Measurements from ENCODE around the gene SEC31A. TPM values are rescaled to one million over a fixed set of nuclear protein-coding genes. Genes with fewer than 3 reads are reported as not detected.

SEC31A gene, protein sequence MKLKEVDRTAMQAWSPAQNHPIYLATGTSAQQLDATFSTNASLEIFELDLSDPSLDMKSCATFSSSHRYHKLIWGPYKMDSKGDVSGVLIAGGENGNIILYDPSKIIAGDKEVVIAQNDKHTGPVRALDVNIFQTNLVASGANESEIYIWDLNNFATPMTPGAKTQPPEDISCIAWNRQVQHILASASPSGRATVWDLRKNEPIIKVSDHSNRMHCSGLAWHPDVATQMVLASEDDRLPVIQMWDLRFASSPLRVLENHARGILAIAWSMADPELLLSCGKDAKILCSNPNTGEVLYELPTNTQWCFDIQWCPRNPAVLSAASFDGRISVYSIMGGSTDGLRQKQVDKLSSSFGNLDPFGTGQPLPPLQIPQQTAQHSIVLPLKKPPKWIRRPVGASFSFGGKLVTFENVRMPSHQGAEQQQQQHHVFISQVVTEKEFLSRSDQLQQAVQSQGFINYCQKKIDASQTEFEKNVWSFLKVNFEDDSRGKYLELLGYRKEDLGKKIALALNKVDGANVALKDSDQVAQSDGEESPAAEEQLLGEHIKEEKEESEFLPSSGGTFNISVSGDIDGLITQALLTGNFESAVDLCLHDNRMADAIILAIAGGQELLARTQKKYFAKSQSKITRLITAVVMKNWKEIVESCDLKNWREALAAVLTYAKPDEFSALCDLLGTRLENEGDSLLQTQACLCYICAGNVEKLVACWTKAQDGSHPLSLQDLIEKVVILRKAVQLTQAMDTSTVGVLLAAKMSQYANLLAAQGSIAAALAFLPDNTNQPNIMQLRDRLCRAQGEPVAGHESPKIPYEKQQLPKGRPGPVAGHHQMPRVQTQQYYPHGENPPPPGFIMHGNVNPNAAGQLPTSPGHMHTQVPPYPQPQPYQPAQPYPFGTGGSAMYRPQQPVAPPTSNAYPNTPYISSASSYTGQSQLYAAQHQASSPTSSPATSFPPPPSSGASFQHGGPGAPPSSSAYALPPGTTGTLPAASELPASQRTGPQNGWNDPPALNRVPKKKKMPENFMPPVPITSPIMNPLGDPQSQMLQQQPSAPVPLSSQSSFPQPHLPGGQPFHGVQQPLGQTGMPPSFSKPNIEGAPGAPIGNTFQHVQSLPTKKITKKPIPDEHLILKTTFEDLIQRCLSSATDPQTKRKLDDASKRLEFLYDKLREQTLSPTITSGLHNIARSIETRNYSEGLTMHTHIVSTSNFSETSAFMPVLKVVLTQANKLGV
- total RNA-seq (2022; extraction: Qiagen RNA extraction), result 70.2 to 106 TPM (median 100 TPM) in 5 replicates

DNA sequence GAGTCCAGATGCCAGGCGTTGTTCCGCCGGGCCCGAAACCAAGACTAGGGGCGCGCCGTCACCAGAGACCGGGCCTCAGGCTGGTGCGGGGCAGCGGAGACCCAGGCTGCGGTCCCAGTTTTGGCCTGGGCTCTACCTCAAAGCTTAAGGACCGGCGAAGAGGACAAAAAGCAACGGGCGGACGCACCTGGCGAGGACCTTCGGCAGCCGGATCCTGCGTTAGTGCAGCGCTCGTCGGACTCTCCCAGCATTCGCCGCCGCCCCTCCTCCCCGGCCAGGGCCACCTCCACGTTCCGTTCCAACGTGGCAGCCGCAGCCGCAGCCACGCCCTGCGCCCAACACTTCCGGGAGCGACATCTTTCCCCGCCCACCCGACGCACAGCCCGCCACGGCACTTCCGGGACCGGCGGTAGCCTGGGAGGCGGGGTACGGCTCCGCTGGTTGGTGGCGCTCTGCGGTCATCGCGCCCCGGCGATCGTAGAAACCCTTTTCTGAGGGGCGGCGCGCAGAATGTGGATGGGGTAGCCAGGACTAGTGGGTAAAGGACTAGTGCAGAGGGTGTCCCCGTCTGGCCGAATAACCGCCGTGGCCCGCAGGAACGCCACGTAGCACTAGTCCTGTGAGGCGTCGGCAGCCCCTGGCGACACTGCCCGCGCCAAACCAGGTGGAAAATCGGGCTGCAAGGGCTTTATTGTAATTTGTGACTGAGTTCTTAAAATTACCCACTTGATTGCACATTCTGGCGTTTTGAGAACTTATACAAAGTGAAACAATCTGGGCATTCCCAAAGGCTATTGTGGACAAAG, at the start of gene SEC31A:
TSS of gene SEC31A (minus strand) at position 253 of the 806 bp plus-strand sequence. CDS start 9,217 bp downstream, outside the sequence.

DNA sequence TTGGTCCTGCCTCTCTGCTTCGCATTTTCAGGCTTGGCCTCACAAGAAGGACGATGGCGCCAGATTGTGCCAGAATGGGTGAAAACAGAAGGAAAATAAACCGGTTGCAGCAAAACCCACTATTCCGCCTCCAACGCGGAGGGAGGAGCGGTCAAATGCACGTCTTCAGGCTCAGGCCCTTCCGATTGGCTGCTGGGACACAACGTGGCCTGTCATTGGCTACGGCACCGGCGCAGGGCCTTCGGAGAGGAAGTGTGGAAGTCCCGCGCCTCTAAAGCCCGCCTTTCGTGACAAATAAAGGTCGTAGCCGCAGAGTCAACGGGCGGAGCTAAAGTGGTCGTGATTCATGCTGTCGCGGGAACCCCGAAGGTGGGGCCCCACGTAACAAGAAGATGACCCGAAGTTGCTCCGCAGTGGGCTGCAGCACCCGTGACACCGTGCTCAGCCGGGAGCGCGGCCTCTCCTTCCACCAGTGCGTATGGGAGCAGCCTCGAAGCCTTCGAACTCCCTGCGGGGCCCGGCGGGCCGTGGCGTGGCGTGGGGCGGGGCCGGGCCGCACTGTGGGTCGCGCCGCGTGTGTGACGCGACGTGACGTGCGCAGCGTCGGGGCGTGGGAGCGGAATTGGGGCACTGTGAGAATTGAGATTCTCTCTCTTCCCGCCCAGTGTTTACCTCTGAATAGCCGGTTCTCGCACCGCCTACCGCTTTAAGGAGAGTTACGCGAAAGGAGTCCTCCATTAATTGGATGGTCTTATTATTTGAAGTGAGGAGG, 9.6 kb upstream of the SEC31A start, which contains the start of gene THAP9:
TSS of gene THAP9 (plus strand) at position 325 of the 772 bp plus-strand sequence. CDS start at position 393, 68 bp downstream.

DNA sequence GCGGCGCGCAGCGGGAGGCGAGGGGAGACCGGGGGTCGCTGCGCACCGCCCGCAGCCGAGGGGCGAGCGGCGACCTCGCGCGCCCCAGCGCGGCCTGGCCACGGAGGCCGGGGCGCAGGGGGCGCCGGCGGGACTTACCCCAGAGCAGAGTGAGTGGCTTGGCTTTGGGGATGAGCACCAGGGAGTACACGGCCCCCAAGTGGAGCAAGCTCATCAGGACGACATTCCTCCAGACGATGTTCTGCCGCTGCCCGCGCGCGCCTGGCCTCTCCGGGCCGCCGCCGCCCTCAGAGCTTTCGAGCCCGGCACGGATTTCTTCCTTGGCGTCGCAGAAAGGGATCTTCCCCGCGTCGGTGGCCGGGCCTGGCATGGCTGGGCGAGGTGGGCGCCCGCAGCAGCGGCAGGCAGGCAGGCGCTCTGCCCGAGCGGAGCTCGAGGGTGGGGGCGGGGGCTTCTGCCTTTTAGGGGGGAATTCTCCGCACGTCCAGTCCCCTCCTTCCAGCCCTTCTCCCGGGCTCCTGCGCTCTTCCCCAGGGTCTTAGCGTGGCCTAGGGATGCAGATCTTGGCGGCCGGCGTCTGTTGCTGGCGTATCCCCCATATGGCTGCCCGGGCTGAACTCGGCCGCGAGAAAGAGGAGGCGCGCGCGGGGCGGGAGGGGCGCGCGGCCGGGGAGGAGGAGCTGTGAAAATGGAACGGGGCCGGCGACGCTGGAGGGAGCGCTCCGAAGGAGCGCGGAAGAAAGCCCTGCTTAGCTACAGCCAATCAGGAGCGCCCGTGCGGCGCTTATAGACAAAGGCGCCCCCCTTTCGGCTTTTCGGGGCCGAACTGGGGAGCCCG, 92.6 kb downstream of the SEC31A start, which contains the start of gene SCD5:
TSS of gene SCD5 (minus strand) at position 629 of the 838 bp plus-strand sequence. CDS start at position 370, 259 bp downstream.

Other genes with a start within 250 kb of the SEC31A start
- gene SCD5, start 92.4 kb downstream of the SEC31A start, total RNA-seq (2022; extraction: Qiagen RNA extraction), result 6.3 to 8.2 TPM (median 7.7 TPM) in 5 replicates
- 1.6 to 2.0 TPM (median 1.8 TPM) in 5 replicates for gene THAP9, start 9.6 kb upstream of the SEC31A start, total RNA-seq (2022; extraction: Qiagen RNA extraction)
- gene LIN54, start 119.7 kb upstream of the SEC31A start, total RNA-seq (2022; extraction: Qiagen RNA extraction), result 6.0 to 9.7 TPM (median 8.6 TPM) in 5 replicates
- gene COPS4, start 144.0 kb upstream of the SEC31A start, total RNA-seq (2022; extraction: Qiagen RNA extraction), result 23.2 to 35.9 TPM (median 24.7 TPM) in 5 replicates
- gene PLAC8, start 223.6 kb upstream of the SEC31A start, total RNA-seq (2022; extraction: Qiagen RNA extraction), result 0.74 to 1.2 TPM (median 0.96 TPM) in 5 replicates